ENCODE measurements around the gene GP1BA. TPM values are rescaled to one million over a fixed set of nuclear protein-coding genes. Genes with fewer than 3 reads are reported as not detected.

GP1BA gene
- total and polyA plus RNA-seq, 10 donors: 1.8 to 6.1 (median 2.8) TPM

DNA sequence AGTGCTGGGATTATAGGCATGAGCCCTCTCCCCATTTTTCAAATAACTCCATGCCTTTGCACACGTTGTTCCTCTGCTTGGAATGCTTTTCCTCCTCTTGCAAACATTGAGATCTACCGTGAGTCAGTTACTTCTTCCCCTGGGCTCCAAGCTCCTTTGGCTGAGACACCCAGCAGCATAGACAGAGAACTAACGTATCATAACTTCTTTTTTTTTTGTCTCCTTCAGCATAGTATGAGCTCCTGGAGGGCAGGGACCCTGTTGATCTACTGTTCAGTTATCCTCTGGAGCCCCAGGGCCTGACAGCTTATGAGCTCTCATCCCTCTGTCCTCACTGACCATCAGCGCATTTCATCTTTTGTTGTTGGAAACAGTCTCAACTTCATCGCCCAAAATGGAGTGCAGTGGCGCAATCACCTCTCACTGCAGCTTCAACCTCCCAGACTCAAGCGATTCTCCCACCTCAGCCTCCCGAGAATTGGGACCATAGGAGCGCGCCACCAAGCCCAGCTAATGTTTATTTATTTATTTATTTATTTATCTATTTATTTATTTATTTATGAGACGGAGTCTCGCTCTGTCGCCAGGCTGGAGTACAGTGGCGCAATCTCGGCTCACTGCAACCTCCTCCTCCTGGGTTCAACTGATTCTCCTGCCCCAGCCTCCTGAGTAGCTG is 33.4 kb downstream of the GP1BA start:
- H3K36me3 ChIP-seq: peaks cover 0 to 57% (median 20%) of the 10 kb centered on the region in 6 donors
- H3K4me3 ChIP-seq: peak overlapping the region in 2 of 8 donors; percentile 75 to 87
- peaks cover 15 to 58% (median 35%) of the 10 kb centered on the region in 6 donors for H3K4me1 ChIP-seq
- H3K9me3 ChIP-seq: no peaks in the 10 kb centered on the region
- no peak for DNase-seq
- H3K27ac ChIP-seq: peak overlapping the region in 6 of 8 donors; percentile 93 to 95 (median 94)
- TF ChIP-seq, protein P1, sequence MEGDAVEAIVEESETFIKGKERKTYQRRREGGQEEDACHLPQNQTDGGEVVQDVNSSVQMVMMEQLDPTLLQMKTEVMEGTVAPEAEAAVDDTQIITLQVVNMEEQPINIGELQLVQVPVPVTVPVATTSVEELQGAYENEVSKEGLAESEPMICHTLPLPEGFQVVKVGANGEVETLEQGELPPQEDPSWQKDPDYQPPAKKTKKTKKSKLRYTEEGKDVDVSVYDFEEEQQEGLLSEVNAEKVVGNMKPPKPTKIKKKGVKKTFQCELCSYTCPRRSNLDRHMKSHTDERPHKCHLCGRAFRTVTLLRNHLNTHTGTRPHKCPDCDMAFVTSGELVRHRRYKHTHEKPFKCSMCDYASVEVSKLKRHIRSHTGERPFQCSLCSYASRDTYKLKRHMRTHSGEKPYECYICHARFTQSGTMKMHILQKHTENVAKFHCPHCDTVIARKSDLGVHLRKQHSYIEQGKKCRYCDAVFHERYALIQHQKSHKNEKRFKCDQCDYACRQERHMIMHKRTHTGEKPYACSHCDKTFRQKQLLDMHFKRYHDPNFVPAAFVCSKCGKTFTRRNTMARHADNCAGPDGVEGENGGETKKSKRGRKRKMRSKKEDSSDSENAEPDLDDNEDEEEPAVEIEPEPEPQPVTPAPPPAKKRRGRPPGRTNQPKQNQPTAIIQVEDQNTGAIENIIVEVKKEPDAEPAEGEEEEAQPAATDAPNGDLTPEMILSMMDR (IDR thresholded peaks at IDR 0.05 in 8 of 11, conservative IDR thresholded peaks at IDR 0.05 in 3 of 11): no peak
- TF ChIP-seq POLR2AphosphoS5 (IDR thresholded peaks at IDR 0.05) (no peak), POLR2A (IDR thresholded peaks at IDR 0.05) (no peak)
- 92 to 97% (median 94%) methylated on average over 15 of the region's 15 CpGs for WGBS, 5 donors
- intact Hi-C loops (cut with DNase I; ENCODE audit: low total_unique reads): no loop called here
- no peaks in the 10 kb centered on the region for H3K27me3 ChIP-seq (replicated peaks in 1 of 7)

DNA sequence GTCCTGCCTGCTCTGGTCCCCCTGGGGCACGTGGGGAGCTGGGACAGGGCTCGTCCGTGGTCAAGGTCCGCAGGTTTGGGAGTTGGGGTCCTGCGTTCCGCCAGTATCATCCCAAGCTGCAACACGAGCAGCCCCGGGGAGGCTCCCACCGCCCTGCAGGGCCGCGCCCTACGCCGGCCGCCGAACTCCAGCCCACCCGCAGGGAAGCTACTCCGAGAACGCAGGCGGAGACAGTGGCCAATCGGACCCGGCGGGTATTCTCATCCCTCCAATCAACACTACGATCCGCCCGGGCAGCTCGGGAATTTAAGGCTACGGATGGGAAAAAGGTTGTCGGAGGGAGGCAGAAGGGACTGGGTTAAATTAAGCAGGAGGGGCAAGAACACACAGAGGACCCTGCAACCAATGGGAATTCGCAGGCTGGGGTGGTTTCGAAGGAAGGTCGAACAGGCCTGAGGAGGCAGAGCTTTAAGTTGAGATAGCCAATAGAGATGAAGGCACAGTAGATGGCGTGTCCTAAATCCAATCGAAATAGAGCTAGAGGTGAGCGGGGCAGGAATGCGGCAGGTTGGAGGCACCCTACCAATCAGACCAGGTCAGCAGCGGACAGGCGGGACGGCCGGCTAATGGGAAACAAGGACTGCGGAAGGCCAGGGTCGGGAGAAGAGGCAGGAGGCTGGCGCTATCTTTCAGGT is 34.9 kb downstream of the GP1BA start:
- DNase-seq: peak; percentile 98
- 0 to 1% (median 0%) methylated on average over 31 to 42 of the region's 42 CpGs for WGBS, 5 donors
- Histone ChIP-seq H3K27me3 (replicated peaks in 1 of 7) (no peaks in the 10 kb centered on the region), H3K9me3 (no peaks in the 10 kb centered on the region), H3K4me3 (peak overlapping the region; percentile 72 to 90 (median 84)), H3K4me1 (peaks cover 15 to 71% (median 35%) of the 10 kb centered on the region in 6 donors), H3K27ac (peak overlapping the region; percentile 93 to 95 (median 94)), H3K36me3 (peaks cover 0 to 59% (median 21%) of the 10 kb centered on the region in 6 donors)
- intact Hi-C loops (cut with DNase I; ENCODE audit: low total_unique reads): loop anchor here (2.0 kb wide), 1 partner anchor 26 kb away; the partner anchor contains the start of genes RNF167 and SLC25A11
- TF ChIP-seq POLR2AphosphoS5 (IDR thresholded peaks at IDR 0.05): peak in 2 of 3 donors; percentile 34 to 72
- TF ChIP-seq, protein P1 (IDR thresholded peaks at IDR 0.05 in 8 of 11, conservative IDR thresholded peaks at IDR 0.05 in 3 of 11): peak in 1 of 11 experiments; percentile 26
- no peak for TF ChIP-seq POLR2A (IDR thresholded peaks at IDR 0.05)

DNA sequence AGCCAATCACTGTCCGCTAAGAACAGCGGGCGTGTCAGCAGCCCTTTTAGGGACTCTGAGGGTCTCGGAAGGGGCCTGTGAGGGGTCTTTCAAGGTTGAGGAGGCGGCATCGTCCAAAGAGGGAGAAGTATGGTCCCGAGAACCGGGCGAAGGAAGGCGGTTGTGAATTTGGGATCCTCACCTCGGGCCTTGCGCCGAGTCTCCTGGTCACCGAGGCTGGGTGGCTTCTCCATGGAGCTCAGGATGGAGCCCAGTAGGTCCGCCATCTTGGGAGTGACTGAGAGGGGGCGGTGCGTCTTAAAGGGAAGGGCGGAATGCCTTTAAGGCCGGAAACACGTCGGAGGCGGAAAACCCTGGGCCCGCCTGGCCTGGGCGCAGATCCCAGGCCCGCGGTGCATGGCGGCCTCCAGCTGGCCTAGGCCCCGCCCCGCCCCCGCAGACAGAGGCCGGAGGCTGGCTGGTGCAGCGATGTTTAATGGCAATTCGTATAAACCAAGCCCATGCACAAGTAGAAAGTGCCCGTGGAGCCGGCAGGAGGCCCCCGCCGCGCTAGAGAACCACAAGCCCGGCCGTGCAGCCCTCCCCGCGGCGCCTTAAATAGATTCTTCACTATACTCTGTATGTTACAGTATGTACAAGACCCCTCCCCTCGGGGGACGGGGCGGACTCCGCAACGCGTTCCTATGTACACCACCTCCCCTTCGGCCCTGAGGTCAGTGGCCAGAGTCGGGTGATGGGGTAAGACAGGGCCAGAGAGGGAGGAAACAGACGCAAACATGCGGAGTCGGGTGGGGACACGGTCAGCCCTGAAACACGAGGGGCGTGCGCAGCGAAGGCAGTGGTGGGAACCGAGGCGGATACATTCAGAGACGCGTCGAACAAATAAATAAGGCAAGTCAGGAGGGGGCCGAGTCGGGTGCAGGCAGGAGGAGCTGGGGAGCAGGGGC is 35.7 kb downstream of the GP1BA start, which contains the start of gene SPAG7:
TSS of gene SPAG7 (minus strand) at position 279 of the 947 bp plus-strand sequence. CDS start at position 266, 13 bp downstream.
- Histone ChIP-seq H3K4me3 (peak within 1 kb of the TSS; percentile 72 to 90 (median 84)), H3K27me3 (replicated peaks in 1 of 7) (no peaks in the 10 kb centered on the region), H3K27ac (peak within 1 kb of the TSS; percentile 93 to 95 (median 94)), H3K9me3 (no peaks in the 10 kb centered on the region), H3K36me3 (peaks cover 0 to 64% (median 29%) of the 10 kb centered on the region in 6 donors), H3K4me1 (peaks cover 15 to 79% (median 38%) of the 10 kb centered on the region in 6 donors)
- intact Hi-C loops (cut with DNase I; ENCODE audit: low total_unique reads): loop anchor here (2.0 kb wide), 1 partner anchor 27 kb away; the partner anchor contains the start of genes RNF167 and SLC25A11
- WGBS, 5 donors: 0 to 1% (median 1%) methylated on average over 57 to 66 of the region's 66 CpGs
- peak; percentile 99 for DNase-seq
- TF ChIP-seq, protein P1 (IDR thresholded peaks at IDR 0.05 in 8 of 11, conservative IDR thresholded peaks at IDR 0.05 in 3 of 11): peak in 3 of 11 experiments; percentile 8 to 23 (median 12)
- TF ChIP-seq POLR2A (IDR thresholded peaks at IDR 0.05) (peak in 2 of 3 donors; percentile 5 to 66), POLR2AphosphoS5 (IDR thresholded peaks at IDR 0.05) (peak; percentile 93 to 98 (median 96))

Measured in spleen (tissue), 11 donors.